IMR-90 (cell line): Measurements from ENCODE around the gene SRC. TPM values are rescaled to one million over a fixed set of nuclear protein-coding genes. Genes with fewer than 3 reads are reported as not detected.

Experiments used
- ATAC-seq: fragments of 200-7000 bp; cut with Tn5 transposase; 2 replicates; pipeline ENCODE4 v1.9.1; 2020; ENCODE audit warnings: low read depth, mild to moderate bottlenecking, moderate library complexity
- BruUV-seq: library from RNA; stranded (reverse); fragments of 400-500 nt; replicated peaks from 2 replicates; lab custom pipeline; 2021; lab: Mats Ljungman, UMichigan
- CTCF ChIA-PET: fragments of 300-600 bp; formaldehyde crosslinking; extraction: SDS; loops from one replicate; lab custom pipeline; 2021; ENCODE audit warnings: antibody characterized with exemption; lab: Yijun Ruan, JAX
- POLR2A ChIA-PET: fragments of 300-600 bp; sonication (Branson Sonifier 250); formaldehyde crosslinking; loops from one replicate; lab custom pipeline; 2022; ENCODE audit warnings: antibody characterized with exemption; ENCODE audit not compliant: unreplicated experiment; lab: Charles Lee
- DNase-seq: peaks from one replicate; pipeline ENCODE4 v3.0.0; 2013
- H2AFZ ChIP-seq: replicated peaks from 2 replicates; pipeline ENCODE3; 2013; ENCODE audit warnings: low read length, mild to moderate bottlenecking; ENCODE audit not compliant: poor library complexity
- H2AK5ac ChIP-seq: 2 replicates; pipeline ENCODE4 v1.6.1; 2013; ENCODE audit warnings: low read depth, low read length, inconsistent platforms
- H2AK9ac ChIP-seq: replicated peaks from 2 replicates; pipeline ENCODE3; 2013; ENCODE audit warnings: mild to moderate bottlenecking, low read depth, low read length, moderate library complexity; ENCODE audit not compliant: poor library complexity
- H2BK120ac ChIP-seq: 2 replicates; pipeline ENCODE4 v1.6.1; 2013; ENCODE audit warnings: low read depth, low read length, inconsistent platforms
- H2BK15ac ChIP-seq: 3 replicates; pipeline ENCODE4 v1.6.1; 2013; ENCODE audit warnings: low read depth, low read length, inconsistent platforms
- H2BK20ac ChIP-seq: 2 replicates; pipeline ENCODE4 v1.6.1; 2013; ENCODE audit warnings: low read depth, mild to moderate bottlenecking, inconsistent platforms, low read length, moderate library complexity
- H2BK5ac ChIP-seq: 2 replicates; pipeline ENCODE4 v1.6.1; 2013; ENCODE audit warnings: mild to moderate bottlenecking, low read depth, low read length, inconsistent platforms; ENCODE audit not compliant: poor library complexity, severe bottlenecking
- H3K14ac ChIP-seq: replicated peaks from 2 replicates; pipeline ENCODE4 v1.6.1; 2013; ENCODE audit warnings: low read depth, low read length, inconsistent platforms
- H3K18ac ChIP-seq: 2 replicates; pipeline ENCODE4 v1.6.1; 2013; ENCODE audit warnings: low read depth, low read length, control low read depth
- H3K23ac ChIP-seq: 2 replicates; pipeline ENCODE4 v1.6.1; 2013; ENCODE audit warnings: low read depth, low read length, inconsistent platforms
- H3K27ac ChIP-seq: 2 replicates; pipeline ENCODE4 v1.5.1; 2013; ENCODE audit warnings: mild to moderate bottlenecking, control low read depth, low read length; ENCODE audit not compliant: insufficient read depth
- H3K27me3 ChIP-seq: 2 replicates; pipeline ENCODE4 v1.6.1; 2013; ENCODE audit warnings: low read length; ENCODE audit not compliant: control insufficient read depth, insufficient read depth
- H3K36me3 ChIP-seq: 2 replicates; pipeline ENCODE4 v1.6.1; 2013; ENCODE audit warnings: low read length, mixed read lengths; ENCODE audit not compliant: control insufficient read depth, insufficient read depth
- H3K4ac ChIP-seq: 2 replicates; pipeline ENCODE4 v1.6.1; 2013; ENCODE audit warnings: low read depth, low read length, inconsistent platforms
- H3K4me1 ChIP-seq: 2 replicates; pipeline ENCODE4 v1.6.1; 2013; ENCODE audit warnings: low read length, mixed read lengths; ENCODE audit not compliant: control insufficient read depth, insufficient read depth
- H3K4me2 ChIP-seq: 2 replicates; pipeline ENCODE4 v1.6.1; 2013; ENCODE audit warnings: low read depth, mild to moderate bottlenecking, control low read depth, low read length, moderate library complexity
- H3K4me3 ChIP-seq: 2 replicates; pipeline ENCODE4 v1.5.1; 2013; ENCODE audit warnings: low read depth, mild to moderate bottlenecking, control low read depth, low read length, moderate library complexity; ENCODE audit not compliant: insufficient read depth
- H3K56ac ChIP-seq: 2 replicates; pipeline ENCODE4 v1.6.1; 2013; ENCODE audit warnings: low read length, inconsistent platforms; ENCODE audit not compliant: insufficient read depth; ENCODE audit errors: extremely low read depth
- H3K79me1 ChIP-seq, 2 experiments: 2 replicates each; pipeline ENCODE4 v1.6.1; 2013; ENCODE audit warnings: low read length in 2 of 2, inconsistent platforms in 1 of 2, low read depth in 1 of 2
- H3K9ac ChIP-seq: 2 replicates; pipeline ENCODE4 v1.6.1; 2013; ENCODE audit warnings: low read depth, low read length, control low read depth
- H3K9me1 ChIP-seq: 2 replicates; pipeline ENCODE4 v1.6.1; 2013; ENCODE audit warnings: low read length, inconsistent platforms; ENCODE audit not compliant: insufficient read depth
- H3K9me3 ChIP-seq: 2 replicates; pipeline ENCODE4 v1.6.1; 2013; ENCODE audit warnings: low read length; ENCODE audit not compliant: control insufficient read depth, insufficient read depth
- H4K20me1 ChIP-seq: 2 replicates; pipeline ENCODE4 v1.6.1; 2013; ENCODE audit warnings: low read length, inconsistent platforms; ENCODE audit not compliant: insufficient read depth
- H4K5ac ChIP-seq: 2 replicates; pipeline ENCODE4 v1.6.1; 2013; ENCODE audit warnings: mild to moderate bottlenecking, low read depth, low read length, control low read depth
- H4K8ac ChIP-seq, 2 experiments: 2 replicates each; pipeline ENCODE4 v1.6.1; 2013; ENCODE audit warnings: low read depth in 2 of 2, low read length in 2 of 2, control low read depth in 1 of 2, inconsistent platforms in 1 of 2
- H4K91ac ChIP-seq: 2 replicates; pipeline ENCODE4 v1.6.1; 2013; ENCODE audit warnings: low read depth, low read length, inconsistent platforms; ENCODE audit not compliant: insufficient read depth
- BHLHE40 ChIP-seq: fragments of 150-350 bp; IDR thresholded peaks from 2 replicates; pipeline ENCODE4 v1.6.1; 2016; ENCODE audit warnings: mild to moderate bottlenecking, low read depth, low read length
- CEBPB ChIP-seq: IDR thresholded peaks from 2 replicates; pipeline ENCODE4 v1.6.1; 2012; ENCODE audit warnings: low read depth, low read length, improper control_type of control experiment
- CHD1 ChIP-seq: IDR thresholded peaks from 2 replicates; pipeline ENCODE4 v1.6.1; 2012; ENCODE audit warnings: low read depth, low read length, improper control_type of control experiment
- CTCF ChIP-seq: conservative IDR thresholded peaks from 2 replicates; pipeline ENCODE4 v1.5.1; 2012; ENCODE audit warnings: mild to moderate bottlenecking, low read depth, low read length, improper control_type of control experiment
- ELK1 ChIP-seq: fragments of 150-350 bp; IDR thresholded peaks from 2 replicates; pipeline ENCODE4 v1.6.1; 2016; ENCODE audit warnings: low read depth, mild to moderate bottlenecking, low read length, moderate library complexity, borderline replicate concordance
- FOS ChIP-seq: fragments of 150-350 bp; IDR thresholded peaks from 2 replicates; pipeline ENCODE4 v1.6.1; 2016; ENCODE audit warnings: low read depth, low read length
- MAFK ChIP-seq: IDR thresholded peaks from 2 replicates; pipeline ENCODE4 v1.6.1; 2012; ENCODE audit warnings: low read depth, low read length, improper control_type of control experiment
- MAZ ChIP-seq: IDR thresholded peaks from 2 replicates; pipeline ENCODE4 v1.6.1; 2012; ENCODE audit warnings: low read depth, mild to moderate bottlenecking, low read length, improper control_type of control experiment, moderate library complexity, borderline replicate concordance
- MXI1 ChIP-seq: IDR thresholded peaks from 2 replicates; pipeline ENCODE4 v1.6.1; 2012; ENCODE audit warnings: low read depth, mild to moderate bottlenecking, low read length, moderate library complexity, borderline replicate concordance
- NFE2L2 ChIP-seq: fragments of 150-350 bp; IDR thresholded peaks from 2 replicates; pipeline ENCODE4 v1.6.1; 2016; ENCODE audit warnings: low read depth, mild to moderate bottlenecking, low read length
- POLR2A ChIP-seq: IDR thresholded peaks from 2 replicates; pipeline ENCODE4 v1.6.1; 2012; ENCODE audit warnings: mild to moderate bottlenecking, low read depth, low read length
- RAD21 ChIP-seq: IDR thresholded peaks from 2 replicates; pipeline ENCODE4 v1.6.1; 2012; ENCODE audit warnings: low read length, improper control_type of control experiment
- RCOR1 ChIP-seq: IDR thresholded peaks from 2 replicates; pipeline ENCODE4 v1.6.1; 2012; ENCODE audit warnings: mild to moderate bottlenecking, low read length, improper control_type of control experiment; ENCODE audit not compliant: insufficient replicate concordance
- RFX5 ChIP-seq: IDR thresholded peaks from 2 replicates; pipeline ENCODE4 v1.8.0; 2012; ENCODE audit warnings: low read depth, mild to moderate bottlenecking, low read length, moderate library complexity
- SMC3 ChIP-seq: fragments of 150-350 bp; IDR thresholded peaks from 2 replicates; pipeline ENCODE4 v1.6.1; 2016; ENCODE audit warnings: low read depth, mild to moderate bottlenecking, antibody characterized with exemption, low read length, moderate library complexity
- WGBS, 2 experiments: methylation state at CpG; one replicate each; pipeline versions ENCODE4 v1.1.5 to v1.1.7; 2013; ENCODE audit warnings: missing lambda C conversion rate in 2 of 2; ENCODE audit not compliant: insufficient read length in 1 of 2; ENCODE audit errors: extremely low coverage in 2 of 2; 5-methylcytosine and 5-hydroxymethylcytosine counted together
- dilution Hi-C: fragments of 300-500 bp; cut with HindIII; formaldehyde crosslinking; loops from one replicate; pipeline ENCODE4 v1.14.3; 2018; ENCODE audit warnings: low sequenced_read_pairs; ENCODE audit not compliant: unreplicated experiment
- in situ Hi-C: fragments of 300-500 bp; cut with MboI; formaldehyde crosslinking; loops from 3 replicates; pipeline ENCODE4 v1.14.3; 2019; ENCODE audit warnings: low sequenced_read_pairs, inconsistent platforms, mixed read lengths
- intact Hi-C: fragments of 100-400 bp; cut with micrococcal nuclease; formaldehyde crosslinking; loops from 2 replicates; pipeline ENCODE4 v1.10.0; 2022
- polyA plus RNA-seq, 3 experiments: library from polyadenylated mRNA; depleted of rRNA; stranded (reverse); fragments of >200 nt; gene quantifications; 2 replicates each; pipeline ENCODE4 v1.2.3, GENCODE V29; 2012; ENCODE audit warnings: low replicate concordance in 1 of 3
- total RNA-seq: library from RNA; depleted of rRNA; stranded (reverse); fragments of >200 nt; gene quantifications from 2 replicates; pipeline ENCODE4 v1.2.3, GENCODE V29; 2012
- TF ChIP-seq, protein P1 (sequence below): fragments of 150-350 bp; IDR thresholded peaks from 2 replicates; pipeline ENCODE4 v1.6.1; 2017; ENCODE audit warnings: mild to moderate bottlenecking, antibody characterized with exemption, low read length, low read depth

SRC gene
- total and polyA plus RNA-seq, 2 of the 4 experiments (the other 2 are of a cell fraction), result 7.0 to 24.2 TPM

DNA sequence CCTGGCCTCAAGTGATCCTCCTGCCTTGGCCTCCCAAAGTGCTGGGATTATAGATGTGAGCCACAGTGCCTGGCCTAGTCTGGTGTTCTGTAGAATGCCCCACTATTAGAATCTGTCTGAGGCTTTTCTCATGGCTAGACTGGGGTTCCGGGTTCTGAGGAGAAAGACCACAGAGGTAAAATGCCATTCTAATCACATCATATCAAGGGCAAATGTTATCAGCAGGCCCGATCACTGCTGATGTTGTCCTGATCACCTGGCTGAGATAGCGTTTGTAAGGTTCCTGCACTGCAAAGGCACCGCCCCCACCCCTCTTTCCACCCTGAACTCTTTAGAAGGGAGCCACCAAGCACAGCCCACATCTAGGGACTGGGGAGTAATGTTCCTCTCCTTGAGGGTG, 6.7 kb upstream of the SRC start:
- H3K79me1 ChIP-seq, result no peaks in the 10 kb centered on the region; a peak in 1 of 4 replicates
- H2BK120ac ChIP-seq, result no peak overlapping the region
- DNase-seq, result no peak
- H2BK20ac ChIP-seq, result no peak overlapping the region
- no peak overlapping the region for H2AK9ac ChIP-seq
- H4K20me1 ChIP-seq, result no peaks in the 10 kb centered on the region
- in situ Hi-C loops, result no loop called here
- ATAC-seq, result no peak
- no peaks in the 10 kb centered on the region for H3K27me3 ChIP-seq
- no peak overlapping the region for H3K4ac ChIP-seq
- H3K9me1 ChIP-seq, result peaks cover 11% of the 10 kb centered on the region
- H4K5ac ChIP-seq, result no peak overlapping the region
- dilution Hi-C loops, result no loop called here
- no peak overlapping the region for H2AFZ ChIP-seq
- TF ChIP-seq MAZ (no peak), SMC3 (no peak), MXI1 (no peak), BHLHE40 (no peak), NFE2L2 (no peak), CHD1 (no peak), RAD21 (no peak), MAFK (no peak), CTCF (no peak), RCOR1 (no peak), FOS (no peak), RFX5 (no peak), ELK1 (no peak), POLR2A (no peak), CEBPB (no peak)
- TF ChIP-seq, protein P1, sequence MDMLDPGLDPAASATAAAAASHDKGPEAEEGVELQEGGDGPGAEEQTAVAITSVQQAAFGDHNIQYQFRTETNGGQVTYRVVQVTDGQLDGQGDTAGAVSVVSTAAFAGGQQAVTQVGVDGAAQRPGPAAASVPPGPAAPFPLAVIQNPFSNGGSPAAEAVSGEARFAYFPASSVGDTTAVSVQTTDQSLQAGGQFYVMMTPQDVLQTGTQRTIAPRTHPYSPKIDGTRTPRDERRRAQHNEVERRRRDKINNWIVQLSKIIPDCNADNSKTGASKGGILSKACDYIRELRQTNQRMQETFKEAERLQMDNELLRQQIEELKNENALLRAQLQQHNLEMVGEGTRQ, result no peak
- no peak overlapping the region; the same call in 1 of the 2 replicates for H2AK5ac ChIP-seq
- no peak overlapping the region for H2BK5ac ChIP-seq
- ChIA-PET POLR2A (no interaction called here), CTCF (no interaction called here)
- H3K18ac ChIP-seq, result no peak overlapping the region
- H2BK15ac ChIP-seq, result no peak overlapping the region
- intact Hi-C loops, result no loop called here
- no CpG with 5 or more reads among the region's 4 CpGs for WGBS, 2 experiments
- H3K4me1 ChIP-seq, result peaks cover 8% of the 10 kb centered on the region
- no TSS peak for BruUV-seq
- H4K91ac ChIP-seq, result no peak overlapping the region
- no peak overlapping the region for H4K8ac ChIP-seq
- no peak overlapping the region for H3K14ac ChIP-seq
- no peak overlapping the region for H3K23ac ChIP-seq
- no peak overlapping the region for H3K56ac ChIP-seq
- H3K9me3 ChIP-seq, result no peaks in the 10 kb centered on the region
- H3K27ac ChIP-seq, result no peak overlapping the region
- no peak overlapping the region for H3K4me3 ChIP-seq
- H3K4me2 ChIP-seq, result no peak overlapping the region
- H3K9ac ChIP-seq, result no peak overlapping the region
- no peaks in the 10 kb centered on the region for H3K36me3 ChIP-seq
